HepG2 (cell line): ENCODE data around the gene ZBP1.

Experiments used
- MTA3 ChIP-seq: sonication (generic); formaldehyde crosslinking; IDR thresholded peaks from 2 replicates; pipeline ENCODE4 v1.4.0; 2020; ENCODE audit warnings: missing genetic modification reagents
- NBN ChIP-seq: fragments of 450-650 bp; conservative IDR thresholded peaks from 2 replicates; pipeline ENCODE4 v1.6.1; 2017
- ZNF282 ChIP-seq: fragments of 450-650 bp; IDR thresholded peaks from 2 replicates; pipeline ENCODE4 v1.6.1; 2018; ENCODE audit not compliant: partially characterized antibody

DNA sequence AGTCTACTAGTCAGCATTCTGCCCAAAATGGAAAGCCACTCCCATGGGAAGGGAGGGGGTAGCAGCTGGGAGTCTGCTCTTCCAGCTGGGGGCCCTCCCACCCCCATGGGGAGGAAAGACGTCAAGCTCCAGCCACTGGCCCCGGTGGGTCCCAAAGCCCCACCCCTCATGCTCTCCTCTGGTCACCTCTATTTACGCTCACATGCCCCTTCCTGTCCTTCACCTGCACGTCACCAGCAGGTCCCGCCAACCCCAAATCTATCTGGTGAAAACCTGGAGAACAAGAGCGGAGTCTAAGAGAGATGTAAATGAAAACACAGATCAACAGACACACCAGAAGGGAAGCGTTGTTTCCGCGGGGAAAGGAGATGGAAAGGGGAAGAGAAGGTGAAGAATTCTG is 30.0 kb upstream of the ZBP1 start:
- TF ChIP-seq MTA3 (CRISPR knock-in tag) (no peak), NBN (no peak), ZNF282 (no peak)
